Caco-2 (cell line): ENCODE data around the gene ITGB4. TPM values are rescaled to one million over a fixed set of nuclear protein-coding genes. Genes with fewer than 3 reads are reported as not detected.

Experiments
- BruUV-seq: library from RNA; stranded (reverse); fragments of 400-500 nt; replicated peaks from 2 replicates; lab custom pipeline; 2021; lab: Mats Ljungman, UMichigan
- CTCF ChIA-PET: fragments of 300-600 bp; sonication (Branson Sonifier 250); formaldehyde crosslinking; loops from one replicate; lab custom pipeline; 2022; ENCODE audit warnings: antibody characterized with exemption; lab: Charles Lee
- POLR2A ChIA-PET: fragments of 300-600 bp; sonication (Branson Sonifier 250); formaldehyde crosslinking; loops from one replicate; lab custom pipeline; 2022; ENCODE audit warnings: antibody characterized with exemption; lab: Charles Lee
- DNase-seq, 2 experiments: peaks; one replicate each; pipeline versions ENCODE4 v3.0.0 to v3.0.0-alpha.2; 2020 to 2022
- H3K27me3 ChIP-seq: replicated peaks from 2 replicates; pipeline ENCODE4 v1.6.0; 2011; ENCODE audit warnings: low read length; ENCODE audit not compliant: control insufficient read depth, insufficient read depth
- H3K36me3 ChIP-seq: 2 replicates; pipeline ENCODE4 v1.5.1; 2011; ENCODE audit warnings: low read length; ENCODE audit not compliant: control insufficient read depth, insufficient read depth
- H3K4me1 ChIP-seq: fragments of 250-450 bp; sonication (Bioruptor Pico); 2 replicates; pipeline ENCODE4 v1.5.1; 2020; ENCODE audit warnings: mild to moderate bottlenecking
- H3K4me3 ChIP-seq: 2 replicates; pipeline ENCODE4 v1.5.1; 2011; ENCODE audit warnings: low read depth, mild to moderate bottlenecking, control low read depth, low read length
- H3K9me3 ChIP-seq: fragments of 250-450 bp; sonication (Bioruptor Pico); 2 replicates; pipeline ENCODE4 v1.5.1; 2020; ENCODE audit warnings: mild to moderate bottlenecking, moderate library complexity
- H3K27ac Mint-ChIP-seq: one replicate; pipeline ENCODE4 v1.8.0; 2022; ENCODE audit warnings: mixed read lengths; ENCODE audit not compliant: unreplicated experiment
- H3K27me3 Mint-ChIP-seq: one replicate; pipeline ENCODE4 v1.8.0; 2022; ENCODE audit warnings: mixed read lengths; ENCODE audit not compliant: insufficient read depth, unreplicated experiment
- H3K36me3 Mint-ChIP-seq: one replicate; pipeline ENCODE4 v1.8.0; 2022; ENCODE audit warnings: mild to moderate bottlenecking, mixed read lengths; ENCODE audit not compliant: insufficient read depth, unreplicated experiment
- H3K4me1 Mint-ChIP-seq: one replicate; pipeline ENCODE4 v1.8.0; 2022; ENCODE audit warnings: low read depth, mixed read lengths; ENCODE audit not compliant: unreplicated experiment
- H3K4me3 Mint-ChIP-seq: one replicate; pipeline ENCODE4 v1.8.0; 2022; ENCODE audit warnings: mild to moderate bottlenecking, moderate library complexity, mixed read lengths; ENCODE audit not compliant: unreplicated experiment
- H3K9me3 Mint-ChIP-seq: one replicate; pipeline ENCODE4 v1.8.0; 2022; ENCODE audit warnings: mixed read lengths; ENCODE audit not compliant: unreplicated experiment
- CTCF ChIP-seq, 2 experiments: fragments of 200-600 bp in 1 of 2; IDR thresholded peaks; 1 replicate in 1 of 2; 2 replicates in 1 of 2; pipeline versions ENCODE4 v1.5.1 to v1.8.0; 2011 to 2022; ENCODE audit warnings: antibody characterized with exemption in 1 of 2, control low read depth in 1 of 2, inconsistent platforms in 1 of 2, low read depth in 1 of 2, low read length in 1 of 2, mild to moderate bottlenecking in 1 of 2, moderate library complexity in 1 of 2; ENCODE audit not compliant: insufficient read depth in 1 of 2, severe bottlenecking in 1 of 2, unreplicated experiment in 1 of 2
- intact Hi-C: fragments of 100-400 bp; cut with micrococcal nuclease; formaldehyde crosslinking; loops from one replicate; pipeline ENCODE4 v1.10.0; 2022; ENCODE audit not compliant: unreplicated experiment
- total RNA-seq: library from RNA; stranded (reverse); gene quantifications from 2 replicates; pipeline ENCODE4 v1.2.3, GENCODE V29; 2022

ITGB4 gene
- total RNA-seq, 1 experiment from 2014 or later: 50.8 TPM

- Histone ChIP-seq H3K36me3 (no peaks in the 10 kb centered on the region), H3K4me3 (no peak overlapping the region), H3K9me3 (no peaks in the 10 kb centered on the region), H3K27me3 (no peaks in the 10 kb centered on the region), H3K4me1 (no peaks in the 10 kb centered on the region)
- no peaks in the 10 kb centered on the region for H3K9me3 Mint-ChIP-seq
- no TSS peak for BruUV-seq
- intact Hi-C loops: no loop called here
- DNase-seq: no peak
- no peak overlapping the region for H3K27ac Mint-ChIP-seq
- H3K27me3 Mint-ChIP-seq: no peaks in the 10 kb centered on the region
- H3K4me1 Mint-ChIP-seq: no peaks in the 10 kb centered on the region
- ChIA-PET CTCF (interaction anchor here (0.7 kb wide), 2 partner anchors 385 to 438 kb away, joined by 6 to 8 read pairs; no protein-coding TSS in a partner anchor), POLR2A (interaction anchor here (1.0 kb wide), 1 partner anchor 23 kb away, joined by 16 read pairs; the partner anchor contains the start of gene ITGB4)
- no peak overlapping the region for H3K4me3 Mint-ChIP-seq
- peaks cover 19% of the 10 kb centered on the region for H3K36me3 Mint-ChIP-seq
- no peak for TF ChIP-seq CTCF (IDR thresholded peaks at IDR 0.05; ENCODE audit: insufficient read depth in 1 of 2, low read depth in 1 of 2, low read length in 1 of 2, severe bottlenecking in 1 of 2, unreplicated experiment in 1 of 2)
These were observed 22.5 kb downstream of the ITGB4 start for GRCh38 chr17:75743625-75744206.

GRCh38 chr17:75748706-75749105 lies 27.4 kb downstream of the ITGB4 start:
- ChIA-PET CTCF (interaction anchor here (0.6 to 5.3 kb wide), 15 partner anchors 11 to 516 kb away, joined by 3 to 100 read pairs (median 8); partner anchors contain the start of genes GALK1, ITGB4 and SMIM5), POLR2A (interaction anchor here (0.8 kb wide), 1 partner anchor 65 kb away, joined by 3 read pairs; no protein-coding TSS in a partner anchor)
- no peaks in the 10 kb centered on the region for H3K4me1 Mint-ChIP-seq
- no peak overlapping the region for H3K4me3 Mint-ChIP-seq
- intact Hi-C loops: loop anchor here (1.0 kb wide), 2 partner anchors 73 to 115 kb away; partner anchors contain the start of gene SMIM5
- H3K27me3 Mint-ChIP-seq: no peaks in the 10 kb centered on the region
- peaks cover 22% of the 10 kb centered on the region for H3K36me3 Mint-ChIP-seq
- DNase-seq: no peak
- H3K9me3 ChIP-seq: no peaks in the 10 kb centered on the region
- H3K27ac Mint-ChIP-seq: no peak overlapping the region
- no peaks in the 10 kb centered on the region for H3K27me3 ChIP-seq
- no peaks in the 10 kb centered on the region for H3K4me1 ChIP-seq
- no peaks in the 10 kb centered on the region for H3K9me3 Mint-ChIP-seq
- no peak overlapping the region for H3K4me3 ChIP-seq
- TF ChIP-seq CTCF (IDR thresholded peaks at IDR 0.05; ENCODE audit: insufficient read depth in 1 of 2, low read depth in 1 of 2, low read length in 1 of 2, severe bottlenecking in 1 of 2, unreplicated experiment in 1 of 2): no peak
- no peaks in the 10 kb centered on the region for H3K36me3 ChIP-seq
- no TSS peak for BruUV-seq

DNA sequence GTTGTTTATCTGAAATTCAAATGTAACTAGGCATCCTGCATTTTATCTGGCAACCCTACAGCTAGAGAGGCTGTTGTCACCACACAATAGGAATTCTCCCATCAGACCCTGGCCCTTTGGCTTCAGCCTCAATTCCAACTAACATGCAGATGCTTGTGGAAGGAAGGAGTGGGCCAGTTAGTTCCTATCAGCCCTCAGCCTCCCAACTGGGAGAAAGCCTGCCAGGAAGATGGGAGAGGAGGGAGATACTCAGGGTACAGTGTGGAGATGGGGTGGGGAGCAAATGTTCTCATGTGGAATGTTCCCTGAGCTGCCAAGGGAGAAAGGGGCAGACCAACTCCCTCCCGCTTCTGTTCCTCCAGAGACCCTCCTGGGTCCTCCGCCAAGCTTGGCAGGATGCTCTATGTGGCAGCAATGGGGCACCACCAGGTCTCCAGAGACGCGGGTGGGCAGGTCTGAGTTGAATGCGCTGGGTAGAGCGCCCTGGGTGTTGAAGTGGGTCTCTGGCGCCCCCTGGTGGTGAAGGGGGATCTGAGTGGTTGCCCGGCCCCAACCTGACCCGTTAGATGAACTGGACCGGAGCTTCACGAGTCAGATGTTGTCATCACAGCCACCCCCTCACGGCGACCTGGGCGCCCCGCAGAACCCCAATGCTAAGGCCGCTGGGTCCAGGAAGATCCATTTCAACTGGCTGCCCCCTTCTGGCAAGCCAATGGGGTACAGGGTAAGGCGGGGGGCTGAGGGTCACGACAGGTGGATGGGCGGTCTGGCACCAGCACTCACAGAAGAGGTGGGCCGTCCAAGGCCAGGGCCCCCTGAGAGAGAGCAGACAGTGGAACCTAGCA lies 28.5 kb downstream of the ITGB4 start:
- H3K9me3 Mint-ChIP-seq: no peaks in the 10 kb centered on the region
- no peak overlapping the region for H3K4me3 Mint-ChIP-seq
- H3K4me1 Mint-ChIP-seq: peaks cover 4% of the 10 kb centered on the region
- ChIA-PET CTCF (interaction anchor here (0.6 to 5.3 kb wide), 16 partner anchors 10 to 148 kb away, joined by 3 to 100 read pairs (median 4); partner anchors contain the start of genes GALK1, ITGB4 and SMIM5), POLR2A (interaction anchor here (0.5 kb wide), 1 partner anchor 47 kb away, joined by 3 read pairs; no protein-coding TSS in a partner anchor)
- peak; percentile 86 to 97 for TF ChIP-seq CTCF (IDR thresholded peaks at IDR 0.05; ENCODE audit: insufficient read depth in 1 of 2, low read depth in 1 of 2, low read length in 1 of 2, severe bottlenecking in 1 of 2, unreplicated experiment in 1 of 2)
- intact Hi-C loops: no loop called here
- peaks cover 25% of the 10 kb centered on the region for H3K36me3 Mint-ChIP-seq
- peaks cover 1% of the 10 kb centered on the region; the same call in 1 of the 2 replicates for H3K36me3 ChIP-seq
- H3K4me3 ChIP-seq: no peak overlapping the region
- peaks cover 4% of the 10 kb centered on the region; the same call in 1 of the 2 replicates for H3K4me1 ChIP-seq
- H3K27me3 ChIP-seq: no peaks in the 10 kb centered on the region
- no TSS peak for BruUV-seq
- H3K9me3 ChIP-seq: no peaks in the 10 kb centered on the region
- no peaks in the 10 kb centered on the region for H3K27me3 Mint-ChIP-seq
- no peak overlapping the region for H3K27ac Mint-ChIP-seq
- DNase-seq: peak; percentile 77 to 88
